HCT116 (cell line): Measurements from ENCODE around the gene ZNF502. TPM values are rescaled to one million over a fixed set of nuclear protein-coding genes. Genes with fewer than 3 reads are reported as not detected.

Source experiments
- ATAC-seq: fragments of 200-7000 bp; cut with Tn5 transposase; 2 replicates; pipeline ENCODE4 v1.9.1; 2020; ENCODE audit warnings: mild to moderate bottlenecking, moderate library complexity
- BruUV-seq: library from RNA; stranded (reverse); fragments of 400-500 nt; replicated peaks from 2 replicates; lab custom pipeline; 2021; lab: Mats Ljungman, UMichigan
- CTCF ChIA-PET: fragments of 300-600 bp; sonication (Branson Sonifier 250); formaldehyde crosslinking; loops from one replicate; lab custom pipeline; 2021; ENCODE audit warnings: antibody characterized with exemption; lab: Charles Lee
- POLR2A ChIA-PET: fragments of 300-600, 350-600 bp; sonication (Branson Sonifier 250); formaldehyde crosslinking; loops from one replicate; lab custom pipeline; 2021; ENCODE audit warnings: antibody characterized with exemption; lab: Charles Lee
- RAD21 ChIA-PET, 2 experiments: fragments of 300-600 bp; sonication (Branson Sonifier 250); formaldehyde crosslinking; loops; one replicate each; lab custom pipeline; 2023; ENCODE audit warnings: low total read pairs in 2 of 2; ENCODE audit not compliant: uncharacterized antibody in 2 of 2, unreplicated experiment in 2 of 2, low non-redundant PET in 1 of 2; lab: Charles Lee
- DNase-seq: peaks from one replicate; pipeline ENCODE4 v3.0.0-alpha.2; 2010; ENCODE audit warnings: low read depth, low spot score
- H2AFZ ChIP-seq: fragments of 200-600 bp; shearing (Covaris generic), sonication (generic); 2 replicates; pipeline ENCODE4 v1.6.1; 2017; ENCODE audit warnings: low read depth, mixed run types, mixed read lengths, antibody characterized with exemption, low read length; ENCODE audit not compliant: poor library complexity, severe bottlenecking
- H3K27ac ChIP-seq: 2 replicates; pipeline ENCODE4 v1.5.1; 2012; ENCODE audit warnings: low read depth, low read length
- H3K27me3 ChIP-seq: fragments of 200-600 bp; sonication (generic); 2 replicates; pipeline ENCODE4 v1.6.1; 2016; ENCODE audit warnings: mixed run types, low read length, mixed read lengths; ENCODE audit not compliant: insufficient read depth
- H3K36me3 ChIP-seq, 2 experiments: fragments of 200-500 bp in 1 of 2; fragments of 200-600 bp in 1 of 2; sonication (Bioruptor generic) in 1 of 2; sonication (generic) in 1 of 2; 2 replicates each; pipeline versions ENCODE4 v1.5.1 to v1.6.1; 2014 to 2016; ENCODE audit warnings: low read length in 2 of 2, inconsistent platforms in 1 of 2, mixed read lengths in 1 of 2, mixed run types in 1 of 2; ENCODE audit not compliant: insufficient read depth in 2 of 2, control insufficient read depth in 1 of 2
- H3K4me1 ChIP-seq, 2 experiments: fragments of 200-600 bp in 1 of 2; sonication (generic) in 1 of 2; 2 replicates each; pipeline versions ENCODE4 v1.5.1 to v1.6.1; 2012 to 2017; ENCODE audit warnings: low read length in 2 of 2, inconsistent platforms in 1 of 2, mild to moderate bottlenecking in 1 of 2, mixed read lengths in 1 of 2, mixed run types in 1 of 2, moderate library complexity in 1 of 2; ENCODE audit not compliant: insufficient read depth in 2 of 2, control insufficient read depth in 1 of 2
- H3K4me2 ChIP-seq: fragments of 200-600 bp; sonication (generic); 2 replicates; pipeline ENCODE4 v1.6.1; 2017; ENCODE audit warnings: mixed run types, low read length, mixed read lengths
- H3K4me3 ChIP-seq, 2 experiments: fragments of 200-600 bp in 1 of 2; sonication (generic) in 1 of 2; replicated peaks in 1 of 2; 2 replicates each; pipeline ENCODE4 v1.5.1; 2011 to 2016; ENCODE audit warnings: low read length in 2 of 2, control low read depth in 1 of 2, low read depth in 1 of 2, mild to moderate bottlenecking in 1 of 2, mixed read lengths in 1 of 2, mixed run types in 1 of 2
- H3K79me2 ChIP-seq: fragments of 200-600 bp; sonication (generic); 2 replicates; pipeline ENCODE4 v1.6.1; 2017; ENCODE audit warnings: mild to moderate bottlenecking, mixed run types, low read length, moderate library complexity, mixed read lengths; ENCODE audit not compliant: insufficient read depth
- H3K9ac ChIP-seq: fragments of 200-600 bp; sonication (generic); 2 replicates; pipeline ENCODE4 v1.6.1; 2016; ENCODE audit warnings: low read length, mixed read lengths
- H3K9me2 ChIP-seq: fragments of 200-600 bp; sonication (generic), shearing (Covaris generic); 2 replicates; pipeline ENCODE4 v1.6.1; 2017; ENCODE audit warnings: mixed run types, mild to moderate bottlenecking, moderate library complexity; ENCODE audit not compliant: insufficient read depth
- H3K9me3 ChIP-seq, 2 experiments: fragments of 200-500 bp in 1 of 2; fragments of 200-600 bp in 1 of 2; sonication (Bioruptor generic) in 1 of 2; sonication (generic) in 1 of 2; 2 replicates each; pipeline ENCODE4 v1.6.1; 2014 to 2017; ENCODE audit warnings: low read length in 2 of 2, mixed read lengths in 2 of 2, inconsistent platforms in 1 of 2, low read depth in 1 of 2, mild to moderate bottlenecking in 1 of 2, mixed run types in 1 of 2, moderate library complexity in 1 of 2; ENCODE audit not compliant: control insufficient read depth in 1 of 2, insufficient read depth in 1 of 2
- H4K20me1 ChIP-seq: fragments of 200-600 bp; sonication (generic), shearing (Covaris generic); 2 replicates; pipeline ENCODE4 v1.6.1; 2017; ENCODE audit warnings: mixed run types, mild to moderate bottlenecking, moderate library complexity; ENCODE audit not compliant: insufficient read depth
- CBX3 ChIP-seq: IDR thresholded peaks from 2 replicates; pipeline ENCODE4 v1.6.1; 2012; ENCODE audit warnings: low read depth
- EGR1 ChIP-seq: IDR thresholded peaks from 2 replicates; pipeline ENCODE4 v1.6.1; 2012; ENCODE audit warnings: low read depth
- SP1 ChIP-seq: IDR thresholded peaks from 2 replicates; pipeline ENCODE4 v1.6.1; 2012; ENCODE audit warnings: low read depth
- SRF ChIP-seq: IDR thresholded peaks from 2 replicates; pipeline ENCODE4 v1.6.1; 2012; ENCODE audit warnings: low read depth
- TCF7L2 ChIP-seq: IDR thresholded peaks from 2 replicates; pipeline ENCODE4 v1.7.0; 2011; ENCODE audit warnings: borderline replicate concordance, inconsistent platforms; ENCODE audit not compliant: insufficient read depth, insufficient read length; ENCODE audit errors: extremely low read depth
- intact Hi-C: fragments of 100-400 bp; cut with micrococcal nuclease; formaldehyde crosslinking; loops from 2 replicates; pipeline ENCODE4 v1.10.0; 2022
- total RNA-seq: library from RNA; stranded (reverse); gene quantifications from one replicate; pipeline ENCODE4 v1.2.1, GENCODE V29; 2021; ENCODE audit not compliant: unreplicated experiment
- TF ChIP-seq, protein P1 (sequence below): IDR thresholded peaks from 2 replicates; pipeline ENCODE4 v1.6.1; 2012
- TF ChIP-seq, protein P2 (sequence below): IDR thresholded peaks from 2 replicates; pipeline ENCODE4 v1.6.1; 2012; ENCODE audit warnings: low read depth

Gene ZNF502
- total RNA-seq, 1 experiment from 2014 or later, result 1.5 TPM

DNA sequence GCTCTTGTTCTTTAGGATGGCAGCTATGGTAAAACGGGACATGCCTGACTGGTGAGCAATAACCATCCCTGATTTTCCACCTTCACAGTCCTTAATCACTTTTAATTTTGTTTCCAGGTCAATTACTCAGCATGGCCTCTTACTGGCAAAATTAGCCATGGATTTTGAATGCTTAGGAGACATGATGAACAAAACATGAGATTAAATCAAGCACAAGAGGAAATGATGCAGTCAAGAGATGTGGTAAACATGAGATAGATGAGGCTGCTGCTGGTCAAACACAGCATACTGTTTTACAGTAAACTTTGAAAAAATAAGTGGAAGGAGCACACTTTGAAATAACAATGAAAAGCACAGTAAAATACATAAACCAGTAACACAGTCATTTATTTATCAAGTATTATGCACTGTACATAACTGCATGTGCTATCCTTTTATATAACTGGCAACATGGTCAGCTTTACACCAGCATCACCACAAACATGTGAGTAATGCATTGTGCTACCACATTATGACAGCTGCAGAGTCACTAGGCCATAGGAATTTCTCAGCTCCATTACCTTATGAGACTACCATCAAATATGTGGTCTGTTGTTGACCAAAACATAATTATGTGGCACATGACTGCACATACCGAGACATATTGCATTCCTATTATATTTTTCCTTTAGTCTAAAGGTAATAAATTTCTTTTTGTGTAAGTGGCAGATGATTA, 30.1 kb upstream of the ZNF502 start:
- TF ChIP-seq, protein P1, sequence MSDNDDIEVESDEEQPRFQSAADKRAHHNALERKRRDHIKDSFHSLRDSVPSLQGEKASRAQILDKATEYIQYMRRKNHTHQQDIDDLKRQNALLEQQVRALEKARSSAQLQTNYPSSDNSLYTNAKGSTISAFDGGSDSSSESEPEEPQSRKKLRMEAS, result no peak
- TF ChIP-seq SP1, result no peak
- no peak for TF ChIP-seq TCF7L2
- TF ChIP-seq CBX3, result no peak
- TF ChIP-seq, protein P2, sequence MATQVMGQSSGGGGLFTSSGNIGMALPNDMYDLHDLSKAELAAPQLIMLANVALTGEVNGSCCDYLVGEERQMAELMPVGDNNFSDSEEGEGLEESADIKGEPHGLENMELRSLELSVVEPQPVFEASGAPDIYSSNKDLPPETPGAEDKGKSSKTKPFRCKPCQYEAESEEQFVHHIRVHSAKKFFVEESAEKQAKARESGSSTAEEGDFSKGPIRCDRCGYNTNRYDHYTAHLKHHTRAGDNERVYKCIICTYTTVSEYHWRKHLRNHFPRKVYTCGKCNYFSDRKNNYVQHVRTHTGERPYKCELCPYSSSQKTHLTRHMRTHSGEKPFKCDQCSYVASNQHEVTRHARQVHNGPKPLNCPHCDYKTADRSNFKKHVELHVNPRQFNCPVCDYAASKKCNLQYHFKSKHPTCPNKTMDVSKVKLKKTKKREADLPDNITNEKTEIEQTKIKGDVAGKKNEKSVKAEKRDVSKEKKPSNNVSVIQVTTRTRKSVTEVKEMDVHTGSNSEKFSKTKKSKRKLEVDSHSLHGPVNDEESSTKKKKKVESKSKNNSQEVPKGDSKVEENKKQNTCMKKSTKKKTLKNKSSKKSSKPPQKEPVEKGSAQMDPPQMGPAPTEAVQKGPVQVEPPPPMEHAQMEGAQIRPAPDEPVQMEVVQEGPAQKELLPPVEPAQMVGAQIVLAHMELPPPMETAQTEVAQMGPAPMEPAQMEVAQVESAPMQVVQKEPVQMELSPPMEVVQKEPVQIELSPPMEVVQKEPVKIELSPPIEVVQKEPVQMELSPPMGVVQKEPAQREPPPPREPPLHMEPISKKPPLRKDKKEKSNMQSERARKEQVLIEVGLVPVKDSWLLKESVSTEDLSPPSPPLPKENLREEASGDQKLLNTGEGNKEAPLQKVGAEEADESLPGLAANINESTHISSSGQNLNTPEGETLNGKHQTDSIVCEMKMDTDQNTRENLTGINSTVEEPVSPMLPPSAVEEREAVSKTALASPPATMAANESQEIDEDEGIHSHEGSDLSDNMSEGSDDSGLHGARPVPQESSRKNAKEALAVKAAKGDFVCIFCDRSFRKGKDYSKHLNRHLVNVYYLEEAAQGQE, result no peak
- no peak for TF ChIP-seq EGR1
- no peak for TF ChIP-seq SRF
- TF ChIP-seq, all 23 proteins: peak for 0
- no peaks in the 10 kb centered on the region for H4K20me1 ChIP-seq
- no peaks in the 10 kb centered on the region for H3K27me3 ChIP-seq
- intact Hi-C loops, result no loop called here
- BruUV-seq, result no TSS peak
- POLR2A ChIA-PET, result no interaction called here
- ATAC-seq, result no peak
- H3K4me2 ChIP-seq, result no peak overlapping the region
- H3K9me2 ChIP-seq, result no peaks in the 10 kb centered on the region
- peaks cover 5% of the 10 kb centered on the region in 2 experiments; a peak in 2 of 4 replicates for H3K9me3 ChIP-seq
- no peaks in the 10 kb centered on the region for H3K79me2 ChIP-seq
- RAD21 ChIA-PET, result no interaction called here
- DNase-seq, result no peak
- H3K36me3 ChIP-seq, result no peaks in the 10 kb centered on the region
- no peak overlapping the region for H3K9ac ChIP-seq
- H3K4me1 ChIP-seq, result no peaks in the 10 kb centered on the region
- no peak overlapping the region for H3K27ac ChIP-seq
- CTCF ChIA-PET, result interaction anchor here (0.6 kb wide), 1 partner anchor 41 kb away, joined by 3 read pairs; no protein-coding TSS in a partner anchor
- no peak overlapping the region for H2AFZ ChIP-seq
- H3K4me3 ChIP-seq, result no peak overlapping the region
